ENCODE results near the gene FAM111B.

DNA sequence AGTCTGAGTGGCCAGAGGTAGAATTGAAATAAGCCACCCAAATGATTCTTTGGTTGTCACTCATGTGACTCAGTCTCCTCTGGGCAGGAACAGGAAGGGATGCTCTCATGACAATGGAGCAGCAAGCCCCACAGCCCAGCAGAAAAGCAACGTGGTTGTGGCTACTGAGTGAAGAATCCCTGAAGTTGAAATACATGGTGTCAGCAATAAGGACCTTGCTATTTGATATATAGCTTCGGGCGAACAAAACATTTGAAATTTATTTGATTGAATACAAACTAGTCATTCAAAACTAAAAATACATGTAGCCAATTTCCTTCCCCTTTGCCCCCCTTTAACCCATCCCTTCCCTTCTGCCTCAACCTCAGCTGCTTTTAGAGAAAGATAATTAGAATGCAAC lies 50.4 kb downstream of the FAM111B start:
- no peak for TF ChIP-seq EZH2phosphoT487 (IDR thresholded peaks at IDR 0.05; ENCODE audit: borderline replicate concordance, low read depth)
- no peak for TF ChIP-seq RFX5 (IDR thresholded peaks at IDR 0.05; ENCODE audit: low read length)
- TF ChIP-seq, protein P1, sequence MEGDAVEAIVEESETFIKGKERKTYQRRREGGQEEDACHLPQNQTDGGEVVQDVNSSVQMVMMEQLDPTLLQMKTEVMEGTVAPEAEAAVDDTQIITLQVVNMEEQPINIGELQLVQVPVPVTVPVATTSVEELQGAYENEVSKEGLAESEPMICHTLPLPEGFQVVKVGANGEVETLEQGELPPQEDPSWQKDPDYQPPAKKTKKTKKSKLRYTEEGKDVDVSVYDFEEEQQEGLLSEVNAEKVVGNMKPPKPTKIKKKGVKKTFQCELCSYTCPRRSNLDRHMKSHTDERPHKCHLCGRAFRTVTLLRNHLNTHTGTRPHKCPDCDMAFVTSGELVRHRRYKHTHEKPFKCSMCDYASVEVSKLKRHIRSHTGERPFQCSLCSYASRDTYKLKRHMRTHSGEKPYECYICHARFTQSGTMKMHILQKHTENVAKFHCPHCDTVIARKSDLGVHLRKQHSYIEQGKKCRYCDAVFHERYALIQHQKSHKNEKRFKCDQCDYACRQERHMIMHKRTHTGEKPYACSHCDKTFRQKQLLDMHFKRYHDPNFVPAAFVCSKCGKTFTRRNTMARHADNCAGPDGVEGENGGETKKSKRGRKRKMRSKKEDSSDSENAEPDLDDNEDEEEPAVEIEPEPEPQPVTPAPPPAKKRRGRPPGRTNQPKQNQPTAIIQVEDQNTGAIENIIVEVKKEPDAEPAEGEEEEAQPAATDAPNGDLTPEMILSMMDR (IDR thresholded peaks at IDR 0.05): no peak
- TF ChIP-seq, protein P2, sequence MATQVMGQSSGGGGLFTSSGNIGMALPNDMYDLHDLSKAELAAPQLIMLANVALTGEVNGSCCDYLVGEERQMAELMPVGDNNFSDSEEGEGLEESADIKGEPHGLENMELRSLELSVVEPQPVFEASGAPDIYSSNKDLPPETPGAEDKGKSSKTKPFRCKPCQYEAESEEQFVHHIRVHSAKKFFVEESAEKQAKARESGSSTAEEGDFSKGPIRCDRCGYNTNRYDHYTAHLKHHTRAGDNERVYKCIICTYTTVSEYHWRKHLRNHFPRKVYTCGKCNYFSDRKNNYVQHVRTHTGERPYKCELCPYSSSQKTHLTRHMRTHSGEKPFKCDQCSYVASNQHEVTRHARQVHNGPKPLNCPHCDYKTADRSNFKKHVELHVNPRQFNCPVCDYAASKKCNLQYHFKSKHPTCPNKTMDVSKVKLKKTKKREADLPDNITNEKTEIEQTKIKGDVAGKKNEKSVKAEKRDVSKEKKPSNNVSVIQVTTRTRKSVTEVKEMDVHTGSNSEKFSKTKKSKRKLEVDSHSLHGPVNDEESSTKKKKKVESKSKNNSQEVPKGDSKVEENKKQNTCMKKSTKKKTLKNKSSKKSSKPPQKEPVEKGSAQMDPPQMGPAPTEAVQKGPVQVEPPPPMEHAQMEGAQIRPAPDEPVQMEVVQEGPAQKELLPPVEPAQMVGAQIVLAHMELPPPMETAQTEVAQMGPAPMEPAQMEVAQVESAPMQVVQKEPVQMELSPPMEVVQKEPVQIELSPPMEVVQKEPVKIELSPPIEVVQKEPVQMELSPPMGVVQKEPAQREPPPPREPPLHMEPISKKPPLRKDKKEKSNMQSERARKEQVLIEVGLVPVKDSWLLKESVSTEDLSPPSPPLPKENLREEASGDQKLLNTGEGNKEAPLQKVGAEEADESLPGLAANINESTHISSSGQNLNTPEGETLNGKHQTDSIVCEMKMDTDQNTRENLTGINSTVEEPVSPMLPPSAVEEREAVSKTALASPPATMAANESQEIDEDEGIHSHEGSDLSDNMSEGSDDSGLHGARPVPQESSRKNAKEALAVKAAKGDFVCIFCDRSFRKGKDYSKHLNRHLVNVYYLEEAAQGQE (IDR thresholded peaks at IDR 0.05; ENCODE audit: low read depth, low read length): no peak
- TF ChIP-seq TAF1 (IDR thresholded peaks at IDR 0.05; ENCODE audit: borderline replicate concordance, low read depth, low read length): no peak
- no peak for TF ChIP-seq RXRA (IDR thresholded peaks at IDR 0.05; ENCODE audit: borderline replicate concordance, low read depth)
- TF ChIP-seq POLR2AphosphoS5 (IDR thresholded peaks at IDR 0.05; ENCODE audit: low read depth, low read length): no peak
- TF ChIP-seq NRF1 (IDR thresholded peaks at IDR 0.05; ENCODE audit: low read depth, low read length): no peak
- TF ChIP-seq EP300 (IDR thresholded peaks at IDR 0.05; ENCODE audit: borderline replicate concordance in 1 of 2, low read depth in 1 of 2, low read length in 1 of 2): no peak
